Measurements from ENCODE around the gene CEP131.
"Not testable (repeated sequence)": the region's sequence is repeated elsewhere in the genome, so short reads cannot be mapped to it uniquely, and the experiment has no call there.

- TF ChIP-seq POLR2A (IDR thresholded peaks at IDR 0.05; ENCODE audit: low read depth, low read length); CTCF (conservative IDR thresholded peaks at IDR 0.05; ENCODE audit: low read depth, low read length); BHLHE40 (IDR thresholded peaks at IDR 0.05; ENCODE audit: low read depth, low read length); CEBPB (IDR thresholded peaks at IDR 0.05; ENCODE audit: low read depth, low read length); USF2 (IDR thresholded peaks at IDR 0.05; ENCODE audit: low read depth, low read length); RFX5 (IDR thresholded peaks at IDR 0.05; ENCODE audit: low read depth, low read length); RAD21 (IDR thresholded peaks at IDR 0.05; ENCODE audit: low read length): not testable (repeated sequence)
Measured at GRCh38 chr17:81227630-81228029, 4.9 kb upstream of the CEP131 start.

Measured in IMR-90 (cell line).